Stromal cell of bone marrow (primary cell): ENCODE results near the gene DYNLT5.
"Not testable (repeated sequence)": the region's sequence is repeated elsewhere in the genome, so short reads cannot be mapped to it uniquely, and the experiment has no call there.

Source experiments
- DNase-seq: peaks from one replicate; pipeline ENCODE4 v3.0.0-alpha.2; 2012; ENCODE audit warnings: low read depth

Gene DYNLT5

GRCh38 chr1:66752000-66752592, at the start of gene DYNLT5:
Gene DYNLT5, plus strand, starts transcription at chr1:66752459. Its CDS starts 2,200 bp downstream, at chr1:66754659.
- DNase-seq, result peak; percentile 34

GRCh38 chr1:66704177-66704875, 47.9 kb upstream of the DYNLT5 start:
- no peak for DNase-seq

- peak; percentile 92 for DNase-seq
Observed at GRCh38 chr1:66705110-66705509, 47.1 kb upstream of the DYNLT5 start.

- DNase-seq, result no peak
Observed at GRCh38 chr1:66711420-66711819, 40.8 kb upstream of the DYNLT5 start.

- DNase-seq, result no peak
Observed at GRCh38 chr1:66712839-66713238, 39.4 kb upstream of the DYNLT5 start.

- peak; percentile 46 for DNase-seq
Observed at GRCh38 chr1:66723985-66724384, 28.3 kb upstream of the DYNLT5 start.

- DNase-seq, result peak; percentile 75
Observed at GRCh38 chr1:66725885-66726665, 26.2 kb upstream of the DYNLT5 start.

GRCh38 chr1:66728021-66728420, 24.2 kb upstream of the DYNLT5 start:
- no peak for DNase-seq

GRCh38 chr1:66728716-66729115, 23.5 kb upstream of the DYNLT5 start:
- DNase-seq, result not testable (repeated sequence)

- DNase-seq, result no peak
Observed at GRCh38 chr1:66729119-66729518, 23.1 kb upstream of the DYNLT5 start.

GRCh38 chr1:66729523-66729922, 22.7 kb upstream of the DYNLT5 start:
- DNase-seq, result no peak

GRCh38 chr1:66730462-66730861, 21.8 kb upstream of the DYNLT5 start:
- DNase-seq, result no peak

GRCh38 chr1:66731170-66731865, 20.9 kb upstream of the DYNLT5 start:
- DNase-seq, result no peak

- DNase-seq, result no peak
Observed at GRCh38 chr1:66732407-66733166, 19.7 kb upstream of the DYNLT5 start.

- no peak for DNase-seq
Observed at GRCh38 chr1:66733348-66734017, 18.8 kb upstream of the DYNLT5 start.

- not testable (repeated sequence) for DNase-seq
Observed at GRCh38 chr1:66734531-66734930, 17.7 kb upstream of the DYNLT5 start.

- no peak for DNase-seq
Observed at GRCh38 chr1:66737836-66738235, 14.4 kb upstream of the DYNLT5 start.

- no peak for DNase-seq
Observed at GRCh38 chr1:66739401-66740157, 12.7 kb upstream of the DYNLT5 start.

GRCh38 chr1:66745451-66745850, 6.8 kb upstream of the DYNLT5 start:
- no peak for DNase-seq

GRCh38 chr1:66747501-66747900, 4.8 kb upstream of the DYNLT5 start:
- DNase-seq, result no peak
